Caco-2 (cell line): Measurements from ENCODE around the gene MYH7B. TPM values are rescaled to one million over a fixed set of nuclear protein-coding genes. Genes with fewer than 3 reads are reported as not detected.

ENCODE experiments used
- BruUV-seq: library from RNA; stranded (reverse); fragments of 400-500 nt; replicated peaks from 2 replicates; lab custom pipeline; 2021; lab: Mats Ljungman, UMichigan
- CTCF ChIA-PET: fragments of 300-600 bp; sonication (Branson Sonifier 250); formaldehyde crosslinking; loops from one replicate; lab custom pipeline; 2022; ENCODE audit warnings: antibody characterized with exemption; lab: Charles Lee
- POLR2A ChIA-PET: fragments of 300-600 bp; sonication (Branson Sonifier 250); formaldehyde crosslinking; loops from one replicate; lab custom pipeline; 2022; ENCODE audit warnings: antibody characterized with exemption; lab: Charles Lee
- DNase-seq, 2 experiments: peaks; one replicate each; pipeline versions ENCODE4 v3.0.0 to v3.0.0-alpha.2; 2020 to 2022
- H3K27me3 ChIP-seq: replicated peaks from 2 replicates; pipeline ENCODE4 v1.6.0; 2011; ENCODE audit warnings: low read length; ENCODE audit not compliant: control insufficient read depth, insufficient read depth
- H3K36me3 ChIP-seq: 2 replicates; pipeline ENCODE4 v1.5.1; 2011; ENCODE audit warnings: low read length; ENCODE audit not compliant: control insufficient read depth, insufficient read depth
- H3K4me1 ChIP-seq: fragments of 250-450 bp; sonication (Bioruptor Pico); 2 replicates; pipeline ENCODE4 v1.5.1; 2020; ENCODE audit warnings: mild to moderate bottlenecking
- H3K4me3 ChIP-seq: 2 replicates; pipeline ENCODE4 v1.5.1; 2011; ENCODE audit warnings: low read depth, mild to moderate bottlenecking, control low read depth, low read length
- H3K9me3 ChIP-seq: fragments of 250-450 bp; sonication (Bioruptor Pico); 2 replicates; pipeline ENCODE4 v1.5.1; 2020; ENCODE audit warnings: mild to moderate bottlenecking, moderate library complexity
- H3K27ac Mint-ChIP-seq: one replicate; pipeline ENCODE4 v1.8.0; 2022; ENCODE audit warnings: mixed read lengths; ENCODE audit not compliant: unreplicated experiment
- H3K27me3 Mint-ChIP-seq: one replicate; pipeline ENCODE4 v1.8.0; 2022; ENCODE audit warnings: mixed read lengths; ENCODE audit not compliant: insufficient read depth, unreplicated experiment
- H3K36me3 Mint-ChIP-seq: one replicate; pipeline ENCODE4 v1.8.0; 2022; ENCODE audit warnings: mild to moderate bottlenecking, mixed read lengths; ENCODE audit not compliant: insufficient read depth, unreplicated experiment
- H3K4me1 Mint-ChIP-seq: one replicate; pipeline ENCODE4 v1.8.0; 2022; ENCODE audit warnings: low read depth, mixed read lengths; ENCODE audit not compliant: unreplicated experiment
- H3K4me3 Mint-ChIP-seq: one replicate; pipeline ENCODE4 v1.8.0; 2022; ENCODE audit warnings: mild to moderate bottlenecking, moderate library complexity, mixed read lengths; ENCODE audit not compliant: unreplicated experiment
- H3K9me3 Mint-ChIP-seq: one replicate; pipeline ENCODE4 v1.8.0; 2022; ENCODE audit warnings: mixed read lengths; ENCODE audit not compliant: unreplicated experiment
- CTCF ChIP-seq, 2 experiments: fragments of 200-600 bp in 1 of 2; IDR thresholded peaks; 1 replicate in 1 of 2; 2 replicates in 1 of 2; pipeline versions ENCODE4 v1.5.1 to v1.8.0; 2011 to 2022; ENCODE audit warnings: antibody characterized with exemption in 1 of 2, control low read depth in 1 of 2, inconsistent platforms in 1 of 2, low read depth in 1 of 2, low read length in 1 of 2, mild to moderate bottlenecking in 1 of 2, moderate library complexity in 1 of 2; ENCODE audit not compliant: insufficient read depth in 1 of 2, severe bottlenecking in 1 of 2, unreplicated experiment in 1 of 2
- intact Hi-C: fragments of 100-400 bp; cut with micrococcal nuclease; formaldehyde crosslinking; loops from one replicate; pipeline ENCODE4 v1.10.0; 2022; ENCODE audit not compliant: unreplicated experiment
- total RNA-seq: library from RNA; stranded (reverse); gene quantifications from 2 replicates; pipeline ENCODE4 v1.2.3, GENCODE V29; 2022

The MYH7B gene
- total RNA-seq, 1 experiment from 2014 or later = 2.5 TPM

- no peak overlapping the region for H3K27ac Mint-ChIP-seq
- ChIA-PET POLR2A (no interaction called here), CTCF (no interaction called here)
- H3K36me3 ChIP-seq = no peaks in the 10 kb centered on the region; the same call in 1 of the 2 replicates
- H3K27me3 Mint-ChIP-seq = no peaks in the 10 kb centered on the region
- intact Hi-C loops = no loop called here
- no peak overlapping the region for H3K4me3 ChIP-seq
- no peak for DNase-seq
- no peaks in the 10 kb centered on the region for H3K9me3 Mint-ChIP-seq
- no peaks in the 10 kb centered on the region for H3K27me3 ChIP-seq
- no peaks in the 10 kb centered on the region for H3K4me1 Mint-ChIP-seq
- no TSS peak for BruUV-seq
- H3K4me3 Mint-ChIP-seq = no peak overlapping the region
- H3K36me3 Mint-ChIP-seq = peaks cover 32% of the 10 kb centered on the region
- H3K9me3 ChIP-seq = no peaks in the 10 kb centered on the region
- no peaks in the 10 kb centered on the region for H3K4me1 ChIP-seq
- TF ChIP-seq CTCF (IDR thresholded peaks at IDR 0.05; ENCODE audit: insufficient read depth in 1 of 2, low read depth in 1 of 2, low read length in 1 of 2, severe bottlenecking in 1 of 2, unreplicated experiment in 1 of 2) = no peak
Observed at GRCh38 chr20:34931771-34932170, 23.9 kb upstream of the MYH7B start.

- Histone ChIP-seq H3K36me3 (peaks cover 12% of the 10 kb centered on the region), H3K4me1 (no peaks in the 10 kb centered on the region), H3K4me3 (no peak overlapping the region), H3K27me3 (no peaks in the 10 kb centered on the region), H3K9me3 (no peaks in the 10 kb centered on the region)
- no peak overlapping the region for H3K4me3 Mint-ChIP-seq
- no peaks in the 10 kb centered on the region for H3K4me1 Mint-ChIP-seq
- ChIA-PET POLR2A (no interaction called here), CTCF (interaction anchor here (0.6 to 1.4 kb wide), 2 partner anchors 17 to 38 kb away, joined by 3 read pairs; partner anchors contain the start of genes GSS and MYH7B)
- intact Hi-C loops = no loop called here
- peak in 1 of 2 experiments; percentile 23 for DNase-seq
- no peak overlapping the region for H3K27ac Mint-ChIP-seq
- H3K27me3 Mint-ChIP-seq = no peaks in the 10 kb centered on the region
- H3K9me3 Mint-ChIP-seq = no peaks in the 10 kb centered on the region
- no TSS peak for BruUV-seq
- TF ChIP-seq CTCF (IDR thresholded peaks at IDR 0.05; ENCODE audit: insufficient read depth in 1 of 2, low read depth in 1 of 2, low read length in 1 of 2, severe bottlenecking in 1 of 2, unreplicated experiment in 1 of 2) = no peak
- H3K36me3 Mint-ChIP-seq = peaks cover 65% of the 10 kb centered on the region
Observed at GRCh38 chr20:34938466-34939163, 17.1 kb upstream of the MYH7B start.

- H3K27me3 Mint-ChIP-seq = no peaks in the 10 kb centered on the region
- intact Hi-C loops = no loop called here
- POLR2A ChIA-PET = no interaction called here
- no peaks in the 10 kb centered on the region for H3K9me3 ChIP-seq
- H3K27me3 ChIP-seq = no peaks in the 10 kb centered on the region
- H3K4me3 ChIP-seq = no peak overlapping the region
- peaks cover 60% of the 10 kb centered on the region for H3K36me3 Mint-ChIP-seq
- H3K4me1 Mint-ChIP-seq = no peaks in the 10 kb centered on the region
- no peak for TF ChIP-seq CTCF (IDR thresholded peaks at IDR 0.05; ENCODE audit: insufficient read depth in 1 of 2, low read depth in 1 of 2, low read length in 1 of 2, severe bottlenecking in 1 of 2, unreplicated experiment in 1 of 2)
- peaks cover 14% of the 10 kb centered on the region for H3K36me3 ChIP-seq
- no TSS peak for BruUV-seq
- peak in 1 of 2 experiments; percentile 21 for DNase-seq
- H3K9me3 Mint-ChIP-seq = no peaks in the 10 kb centered on the region
- H3K4me1 ChIP-seq = no peaks in the 10 kb centered on the region
- no peak overlapping the region for H3K4me3 Mint-ChIP-seq
- CTCF ChIA-PET = interaction anchor here (0.6 to 1.4 kb wide), 2 partner anchors 15 to 676 kb away, joined by 3 to 4 read pairs; partner anchors contain the start of genes GSS, MYH7B and SPAG4
- no peak overlapping the region for H3K27ac Mint-ChIP-seq
Observed at GRCh38 chr20:34940081-34940481, 15.6 kb upstream of the MYH7B start.
